GM23338 (cell line): ENCODE data around the gene PAQR4.
A peak's percentile ranks its signal among the peaks of the same experiment; 100 is the strongest.

Experiments
- CREB1 ChIP-seq: fragments of 250-450 bp; sonication (Bioruptor Pico); IDR thresholded peaks from 2 replicates; pipeline ENCODE4 v1.5.0; 2020; ENCODE audit warnings: low read depth, mild to moderate bottlenecking, moderate library complexity
- CTCF ChIP-seq, 2 experiments: fragments of 200-600 bp in 1 of 2; sonication (generic) in 1 of 2; conservative IDR thresholded peaks; 2 replicates each; pipeline versions ENCODE4 v1.5.1 to v1.6.1; 2016 to 2017; ENCODE audit warnings: antibody characterized with exemption in 2 of 2, low read depth in 2 of 2, mild to moderate bottlenecking in 2 of 2, moderate library complexity in 1 of 2
- ETS1 ChIP-seq: IDR thresholded peaks from 2 replicates; pipeline ENCODE4 v1.6.1; 2016; ENCODE audit warnings: antibody characterized with exemption
- EZH2 ChIP-seq: fragments of 200-600 bp; sonication (generic); IDR thresholded peaks from one replicate; pipeline ENCODE4 v1.8.0; 2017; ENCODE audit warnings: antibody characterized with exemption, mild to moderate bottlenecking, low read depth; ENCODE audit not compliant: unreplicated experiment
- EZH2phosphoT487 ChIP-seq: fragments of 200-600 bp; sonication (generic); IDR thresholded peaks from one replicate; pipeline ENCODE4 v1.8.1; 2018; ENCODE audit warnings: antibody characterized with exemption; ENCODE audit not compliant: unreplicated experiment
- JUNB ChIP-seq: IDR thresholded peaks from one replicate; pipeline ENCODE4 v1.6.1; 2016; ENCODE audit warnings: antibody characterized with exemption; ENCODE audit not compliant: unreplicated experiment
- NANOG ChIP-seq: IDR thresholded peaks from 2 replicates; pipeline ENCODE4 v1.6.1; 2016; ENCODE audit warnings: antibody characterized with exemption, borderline replicate concordance
- POLR2AphosphoS5 ChIP-seq: IDR thresholded peaks from 2 replicates; pipeline ENCODE4 v1.6.1; 2016; ENCODE audit warnings: antibody characterized with exemption, low read depth
- REST ChIP-seq: IDR thresholded peaks from one replicate; pipeline ENCODE4 v1.6.1; 2018; ENCODE audit warnings: antibody characterized with exemption; ENCODE audit not compliant: unreplicated experiment
- STAT1 ChIP-seq: IDR thresholded peaks from one replicate; pipeline ENCODE4 v1.6.1; 2016; ENCODE audit warnings: antibody characterized with exemption; ENCODE audit not compliant: unreplicated experiment
- ZNF114 ChIP-seq: fragments of 250-450 bp; sonication (Bioruptor Pico); IDR thresholded peaks from 2 replicates; pipeline ENCODE4 v1.5.0; 2020; ENCODE audit warnings: mild to moderate bottlenecking, moderate library complexity
- ZNF331 ChIP-seq: fragments of 250-450 bp; sonication (Bioruptor Pico); IDR thresholded peaks from 2 replicates; pipeline ENCODE4 v1.5.0; 2020; ENCODE audit warnings: low read depth, mild to moderate bottlenecking, moderate library complexity
- ZNF462 ChIP-seq: fragments of 250-450 bp; sonication (Bioruptor Pico); IDR thresholded peaks from 2 replicates; pipeline ENCODE4 v1.5.0; 2020; ENCODE audit warnings: mild to moderate bottlenecking, moderate library complexity

- TF ChIP-seq POLR2AphosphoS5, result peak; percentile 55
- peak; percentile 52 to 65 for TF ChIP-seq CTCF (conservative IDR thresholded peaks at IDR 0.05; ENCODE audit: low read depth in 2 of 2)
- no peak for TF ChIP-seq STAT1
- no peak for TF ChIP-seq EZH2phosphoT487
- TF ChIP-seq REST, result peak; percentile 24
- TF ChIP-seq EZH2, result no peak
- TF ChIP-seq ZNF331 (CRISPR knock-in tag), result no peak
- no peak for TF ChIP-seq NANOG
- TF ChIP-seq CREB1 (CRISPR knock-in tag), result no peak
- TF ChIP-seq JUNB, result no peak
- no peak for TF ChIP-seq ETS1
- TF ChIP-seq ZNF114, result no peak
- TF ChIP-seq ZNF462 (CRISPR knock-in tag), result no peak
These were observed 685 bp downstream of the PAQR4 start for GRCh38 chr16:2969545-2970521.
